ENCODE data around the gene PLSCR3.

PLSCR3 gene

DNA sequence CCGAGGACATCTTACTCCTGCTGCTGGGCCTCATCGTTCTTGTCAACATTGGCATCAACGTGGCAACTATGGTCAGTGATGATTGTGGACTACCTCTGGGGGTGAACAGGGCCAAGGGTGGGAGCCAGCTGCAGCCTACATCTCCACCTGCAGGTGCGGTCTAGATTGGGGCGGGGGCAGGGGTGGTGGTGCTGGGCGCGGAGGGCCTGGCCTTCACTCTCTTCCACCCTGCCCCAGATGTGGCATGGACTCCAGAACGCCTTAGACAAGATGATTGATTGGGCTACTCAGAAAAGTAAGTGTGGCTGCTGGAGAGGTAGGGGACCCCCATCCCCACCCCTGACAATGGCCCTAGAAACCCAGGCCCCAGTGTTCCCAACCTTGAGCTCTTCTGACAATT is 31.4 kb upstream of the PLSCR3 start:
- DNase-seq (ENCODE audit: extremely low read depth, low read depth): no peak
- TF ChIP-seq, protein P1, sequence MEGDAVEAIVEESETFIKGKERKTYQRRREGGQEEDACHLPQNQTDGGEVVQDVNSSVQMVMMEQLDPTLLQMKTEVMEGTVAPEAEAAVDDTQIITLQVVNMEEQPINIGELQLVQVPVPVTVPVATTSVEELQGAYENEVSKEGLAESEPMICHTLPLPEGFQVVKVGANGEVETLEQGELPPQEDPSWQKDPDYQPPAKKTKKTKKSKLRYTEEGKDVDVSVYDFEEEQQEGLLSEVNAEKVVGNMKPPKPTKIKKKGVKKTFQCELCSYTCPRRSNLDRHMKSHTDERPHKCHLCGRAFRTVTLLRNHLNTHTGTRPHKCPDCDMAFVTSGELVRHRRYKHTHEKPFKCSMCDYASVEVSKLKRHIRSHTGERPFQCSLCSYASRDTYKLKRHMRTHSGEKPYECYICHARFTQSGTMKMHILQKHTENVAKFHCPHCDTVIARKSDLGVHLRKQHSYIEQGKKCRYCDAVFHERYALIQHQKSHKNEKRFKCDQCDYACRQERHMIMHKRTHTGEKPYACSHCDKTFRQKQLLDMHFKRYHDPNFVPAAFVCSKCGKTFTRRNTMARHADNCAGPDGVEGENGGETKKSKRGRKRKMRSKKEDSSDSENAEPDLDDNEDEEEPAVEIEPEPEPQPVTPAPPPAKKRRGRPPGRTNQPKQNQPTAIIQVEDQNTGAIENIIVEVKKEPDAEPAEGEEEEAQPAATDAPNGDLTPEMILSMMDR (IDR thresholded peaks at IDR 0.05; ENCODE audit: low read depth, low read length): no peak

DNA sequence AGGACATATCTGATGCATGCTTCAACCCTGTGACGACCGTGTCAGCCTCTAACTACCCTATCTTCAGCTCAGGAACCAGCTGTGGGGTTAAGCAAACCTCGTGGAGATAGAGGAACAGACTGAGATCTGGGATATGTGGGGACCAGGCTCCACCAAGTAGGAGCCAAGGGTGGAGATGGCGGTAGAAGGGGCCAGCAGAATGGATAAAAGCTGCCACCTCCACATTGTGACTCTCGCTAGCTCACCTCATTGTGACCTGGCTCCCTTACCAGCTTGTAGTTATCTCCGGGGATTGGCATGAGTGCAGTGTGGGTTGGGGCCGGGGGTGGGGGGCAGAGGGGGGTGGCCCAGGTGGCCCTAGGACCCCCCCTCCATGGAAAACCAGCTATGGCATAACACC is 31.0 kb upstream of the PLSCR3 start, which contains the start of gene SPEM2:
Gene SPEM2, plus strand, starts transcription at position 301 of the 400 bp plus-strand sequence. Its CDS starts 73 bp downstream, at position 374.
- TF ChIP-seq, protein P1 (IDR thresholded peaks at IDR 0.05; ENCODE audit: low read depth, low read length): no peak
- no peak for DNase-seq (ENCODE audit: extremely low read depth, low read depth)

DNA sequence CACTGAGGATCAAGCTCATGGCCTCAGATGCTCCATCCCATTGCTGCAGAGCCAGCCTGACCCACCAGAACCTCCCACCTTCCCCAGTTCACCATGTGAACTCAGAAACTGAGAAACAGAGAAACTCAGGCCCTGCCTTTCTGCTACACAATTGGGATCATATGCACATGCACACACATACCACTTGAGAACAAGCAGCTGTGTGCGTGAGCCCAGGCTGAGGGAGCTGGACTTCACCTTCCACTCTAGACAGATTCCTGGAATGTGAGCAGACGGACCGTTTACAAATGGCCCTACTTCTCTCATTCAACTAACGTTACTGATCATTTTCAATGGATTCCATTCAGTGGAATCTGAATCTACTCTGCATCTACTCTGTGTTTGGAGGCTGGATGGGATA is 29.4 kb upstream of the PLSCR3 start:
- TF ChIP-seq, protein P1 (IDR thresholded peaks at IDR 0.05; ENCODE audit: low read depth, low read length): no peak
- DNase-seq (ENCODE audit: extremely low read depth, low read depth): no peak

DNA sequence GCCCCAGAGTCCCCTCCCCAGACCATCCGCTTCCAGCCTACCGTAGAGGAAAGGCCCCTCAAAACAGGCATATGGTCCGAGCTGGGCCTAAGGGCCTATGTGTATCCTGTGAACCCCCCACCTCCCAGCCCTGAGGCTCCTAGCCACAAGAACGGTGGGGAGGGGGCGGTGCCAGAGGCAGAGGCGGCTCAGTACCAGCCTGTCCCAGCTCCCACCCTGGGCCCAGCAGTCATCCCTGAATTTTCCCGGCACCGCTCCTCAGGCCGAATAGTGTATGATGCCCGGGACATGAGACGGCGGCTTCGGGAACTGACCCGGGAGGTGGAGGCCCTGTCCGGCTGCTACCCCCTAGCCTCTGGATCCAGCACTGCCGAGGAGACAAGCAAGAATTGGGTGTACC is 26.9 kb upstream of the PLSCR3 start:
- TF ChIP-seq, protein P1 (IDR thresholded peaks at IDR 0.05; ENCODE audit: low read depth, low read length): no peak
- no peak for DNase-seq (ENCODE audit: extremely low read depth, low read depth)

DNA sequence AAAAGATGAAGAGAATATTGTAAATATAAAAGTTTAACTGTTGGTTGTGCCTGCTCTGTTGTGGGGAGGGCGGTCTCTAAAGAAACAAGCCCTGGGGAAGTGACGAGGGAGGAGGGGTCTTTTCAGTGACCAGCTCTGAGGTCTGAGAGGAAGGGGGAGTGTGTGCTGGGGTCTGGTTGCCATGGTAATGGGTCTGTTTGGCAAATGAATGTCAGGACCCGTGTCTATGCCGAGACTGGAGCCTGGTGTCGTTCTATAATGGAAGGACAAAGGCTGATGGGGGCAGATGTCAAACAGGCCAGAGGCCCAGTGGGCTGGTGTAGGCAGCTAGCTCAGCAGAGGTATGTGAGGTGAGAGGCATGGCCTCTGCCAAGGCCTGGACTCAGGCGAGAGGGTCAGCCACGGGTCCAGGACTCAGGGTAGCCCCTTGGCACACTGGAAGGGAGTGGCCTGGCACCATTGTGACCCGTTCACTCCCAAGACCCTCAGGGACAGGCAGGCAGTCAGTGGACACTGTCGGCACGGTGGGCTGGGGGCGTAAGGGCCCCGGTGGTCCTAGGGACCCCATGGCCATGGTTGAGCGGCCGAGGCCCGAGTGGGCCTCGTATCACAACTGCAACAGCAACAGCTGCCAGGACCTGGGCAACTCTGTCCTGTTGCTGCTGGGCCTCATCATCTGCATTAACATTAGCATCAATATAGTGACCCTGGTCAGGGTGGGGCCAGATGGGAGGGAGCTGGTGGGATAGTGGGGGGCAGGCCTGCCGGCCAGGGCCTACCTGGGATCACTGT is 25.7 kb upstream of the PLSCR3 start, which contains the start of gene SPEM1:
Gene SPEM1, plus strand, starts transcription at position 506 of the 792 bp plus-strand sequence. Its CDS starts 61 bp downstream, at position 567.
- DNase-seq (ENCODE audit: extremely low read depth, low read depth): no peak
- TF ChIP-seq, protein P1 (IDR thresholded peaks at IDR 0.05; ENCODE audit: low read depth, low read length): no peak

DNA sequence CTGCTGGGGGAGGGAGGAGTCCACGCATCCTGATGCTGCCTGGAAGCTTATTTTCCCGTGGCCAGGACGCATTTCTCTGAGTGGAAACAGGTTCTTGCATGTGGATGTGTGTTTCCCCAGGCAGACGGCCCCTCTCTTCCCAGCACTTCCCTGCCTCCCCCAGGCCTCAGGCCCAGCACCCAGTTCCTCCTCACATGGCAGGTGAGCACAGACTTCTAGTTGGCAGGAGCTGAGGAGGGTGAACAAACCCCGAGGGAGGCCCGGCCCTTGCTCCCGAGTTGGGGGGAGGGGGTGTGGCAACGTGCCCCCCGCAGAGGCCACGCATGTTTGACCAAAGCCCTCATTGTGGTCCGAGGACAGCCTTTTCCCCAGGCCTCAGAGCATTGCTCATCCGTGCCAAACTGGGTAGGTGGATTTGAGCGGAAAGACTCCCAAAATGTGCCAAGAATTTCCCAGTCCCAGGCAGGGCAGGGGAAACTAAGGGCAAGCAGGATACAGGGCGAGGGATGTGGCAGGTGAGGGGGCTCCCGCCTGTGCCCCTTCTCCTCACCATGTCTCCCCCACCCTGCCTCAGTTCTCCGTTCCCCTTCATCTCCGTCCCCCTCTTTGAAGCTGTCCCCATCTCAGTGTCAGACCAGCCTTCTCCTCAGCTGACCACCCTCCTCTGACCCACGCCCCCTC is 24.3 kb upstream of the PLSCR3 start:
- DNase-seq (ENCODE audit: extremely low read depth, low read depth): no peak
- TF ChIP-seq, protein P1 (IDR thresholded peaks at IDR 0.05; ENCODE audit: low read depth, low read length): no peak

DNA sequence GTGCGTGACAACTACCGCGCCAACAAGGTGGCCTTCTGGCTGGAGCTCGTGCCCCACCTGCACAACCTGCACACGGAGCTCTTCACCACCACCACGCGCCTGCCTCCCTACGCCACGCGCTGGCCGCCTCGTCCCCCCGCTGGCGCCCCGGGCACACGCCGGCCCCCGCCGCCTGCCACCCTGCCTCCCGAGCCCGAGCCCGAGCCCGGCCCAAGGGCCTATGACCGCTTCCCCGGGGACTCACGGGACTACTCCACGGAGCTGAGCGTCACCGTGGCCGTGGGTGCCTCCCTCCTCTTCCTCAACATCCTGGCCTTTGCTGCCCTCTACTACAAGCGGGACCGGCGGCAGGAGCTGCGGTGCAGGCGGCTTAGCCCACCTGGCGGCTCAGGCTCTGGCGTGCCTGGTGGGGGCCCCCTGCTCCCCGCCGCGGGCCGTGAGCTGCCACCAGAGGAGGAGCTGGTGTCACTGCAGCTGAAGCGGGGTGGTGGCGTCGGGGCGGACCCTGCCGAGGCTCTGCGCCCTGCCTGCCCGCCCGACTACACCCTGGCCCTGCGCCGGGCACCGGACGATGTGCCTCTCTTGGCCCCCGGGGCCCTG is 22.8 kb upstream of the PLSCR3 start:
- DNase-seq (ENCODE audit: extremely low read depth, low read depth): no peak
- TF ChIP-seq, protein P1 (IDR thresholded peaks at IDR 0.05; ENCODE audit: low read depth, low read length): no peak
